ENCODE measurements around the gene SLN. TPM values are rescaled to one million over a fixed set of nuclear protein-coding genes. Genes with fewer than 3 reads are reported as not detected.

The SLN gene
- total RNA-seq, 1 experiment from 2014 or later = not detected

DNA sequence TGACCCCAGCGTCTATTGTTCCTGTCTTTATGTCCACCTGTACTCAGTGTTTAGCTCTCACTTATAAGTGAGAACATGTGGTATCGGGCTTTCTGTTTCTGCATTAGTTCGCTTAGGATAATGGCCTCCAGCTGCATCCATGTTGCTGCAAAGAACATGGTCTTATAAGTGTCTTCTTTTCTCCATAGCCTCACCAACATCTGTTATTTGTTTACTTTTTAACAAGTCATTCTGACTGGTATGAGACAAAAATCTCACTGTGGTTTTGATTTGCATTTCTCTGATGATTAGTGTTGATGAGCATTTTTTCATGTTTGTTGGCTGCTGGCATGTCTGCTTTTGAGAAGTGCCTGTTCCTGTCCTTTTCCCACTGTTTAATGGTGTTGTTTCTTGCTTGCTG is 21.7 kb upstream of the SLN start:
- Histone ChIP-seq H3K4ac (ENCODE audit: low read depth, low read length) (no peak overlapping the region), H4K91ac (ENCODE audit: insufficient read length, low read depth, low read length) (no peak overlapping the region), H3K4me1 (ENCODE audit: insufficient read depth, low read length) (no peaks in the 10 kb centered on the region), H3K27ac (ENCODE audit: insufficient read length, low read depth, low read length) (no peak overlapping the region), H2AK5ac (ENCODE audit: insufficient read length, low read length) (no peak overlapping the region), H3K79me2 (ENCODE audit: insufficient read depth, low read length) (no peaks in the 10 kb centered on the region), H3K9me3 (ENCODE audit: control insufficient read depth, low read depth, low read length) (no peaks in the 10 kb centered on the region), H3K4me2 (ENCODE audit: insufficient read depth, insufficient read length, low read length) (no peak overlapping the region), H4K5ac (ENCODE audit: insufficient read length, low read depth, low read length) (no peak overlapping the region), H3K23ac (ENCODE audit: insufficient read length, low read depth, low read length) (no peak overlapping the region), H3K23me2 (ENCODE audit: insufficient read length, low read depth, low read length, poor library complexity, severe bottlenecking) (no peaks in the 10 kb centered on the region), H2BK5ac (ENCODE audit: insufficient read length, low read length) (no peak overlapping the region), H2BK15ac (ENCODE audit: low read depth, low read length) (no peak overlapping the region), H3K14ac (ENCODE audit: insufficient read depth, low read length) (no peak overlapping the region), H3T11ph (ENCODE audit: low read length) (no peak overlapping the region), H3K56ac (ENCODE audit: insufficient read length, low read depth, low read length) (no peak overlapping the region), H4K20me1 (ENCODE audit: control insufficient read depth, insufficient read depth, insufficient read length) (no peaks in the 10 kb centered on the region), H2BK120ac (ENCODE audit: low read depth, low read length, poor library complexity, severe bottlenecking) (no peak overlapping the region), H2BK12ac (ENCODE audit: insufficient read length, low read depth, low read length) (no peak overlapping the region), H3K9ac (ENCODE audit: extremely low read depth, insufficient read length, low read length) (no peak overlapping the region), H3K27me3 (ENCODE audit: insufficient read depth, low read length) (no peaks in the 10 kb centered on the region), H2AFZ (ENCODE audit: low read length) (no peak overlapping the region), H3K18ac (ENCODE audit: insufficient read length, low read depth, low read length) (no peak overlapping the region), H4K8ac (replicated peaks; ENCODE audit: insufficient read length, low read depth, low read length) (no peak overlapping the region), H2BK20ac (ENCODE audit: low read depth, low read length, poor library complexity, severe bottlenecking) (no peak overlapping the region), H3K79me1 (ENCODE audit: insufficient read depth, low read depth, low read length, poor library complexity, severe bottlenecking) (no peaks in the 10 kb centered on the region)
- Mint-ChIP-seq H3K4me3 (no peak overlapping the region), H3K9me3 (no peaks in the 10 kb centered on the region), H3K27ac (no peak overlapping the region), H3K4me1 (no peaks in the 10 kb centered on the region), H3K27me3 (ENCODE audit: low read depth) (peaks cover 16% of the 10 kb centered on the region), H3K36me3 (ENCODE audit: insufficient read depth in 1 of 3, low read depth in 3 of 3) (no peaks in the 10 kb centered on the region)
- no CpG with 5 or more reads among the region's 3 CpGs for WGBS (ENCODE audit: extremely low coverage, insufficient read length, low lambda C conversion rate)
- TF ChIP-seq, protein P1, sequence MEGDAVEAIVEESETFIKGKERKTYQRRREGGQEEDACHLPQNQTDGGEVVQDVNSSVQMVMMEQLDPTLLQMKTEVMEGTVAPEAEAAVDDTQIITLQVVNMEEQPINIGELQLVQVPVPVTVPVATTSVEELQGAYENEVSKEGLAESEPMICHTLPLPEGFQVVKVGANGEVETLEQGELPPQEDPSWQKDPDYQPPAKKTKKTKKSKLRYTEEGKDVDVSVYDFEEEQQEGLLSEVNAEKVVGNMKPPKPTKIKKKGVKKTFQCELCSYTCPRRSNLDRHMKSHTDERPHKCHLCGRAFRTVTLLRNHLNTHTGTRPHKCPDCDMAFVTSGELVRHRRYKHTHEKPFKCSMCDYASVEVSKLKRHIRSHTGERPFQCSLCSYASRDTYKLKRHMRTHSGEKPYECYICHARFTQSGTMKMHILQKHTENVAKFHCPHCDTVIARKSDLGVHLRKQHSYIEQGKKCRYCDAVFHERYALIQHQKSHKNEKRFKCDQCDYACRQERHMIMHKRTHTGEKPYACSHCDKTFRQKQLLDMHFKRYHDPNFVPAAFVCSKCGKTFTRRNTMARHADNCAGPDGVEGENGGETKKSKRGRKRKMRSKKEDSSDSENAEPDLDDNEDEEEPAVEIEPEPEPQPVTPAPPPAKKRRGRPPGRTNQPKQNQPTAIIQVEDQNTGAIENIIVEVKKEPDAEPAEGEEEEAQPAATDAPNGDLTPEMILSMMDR (conservative IDR thresholded peaks at IDR 0.05) = no peak
- DNase-seq = no peak
